ENCODE measurements around the gene PRRT1. TPM values are rescaled to one million over a fixed set of nuclear protein-coding genes. Genes with fewer than 3 reads are reported as not detected.
A peak's percentile ranks its signal among the peaks of the same experiment; 100 is the strongest.

The PRRT1 gene
- total RNA-seq, 1 experiment from 2014 or later = not detected

DNA sequence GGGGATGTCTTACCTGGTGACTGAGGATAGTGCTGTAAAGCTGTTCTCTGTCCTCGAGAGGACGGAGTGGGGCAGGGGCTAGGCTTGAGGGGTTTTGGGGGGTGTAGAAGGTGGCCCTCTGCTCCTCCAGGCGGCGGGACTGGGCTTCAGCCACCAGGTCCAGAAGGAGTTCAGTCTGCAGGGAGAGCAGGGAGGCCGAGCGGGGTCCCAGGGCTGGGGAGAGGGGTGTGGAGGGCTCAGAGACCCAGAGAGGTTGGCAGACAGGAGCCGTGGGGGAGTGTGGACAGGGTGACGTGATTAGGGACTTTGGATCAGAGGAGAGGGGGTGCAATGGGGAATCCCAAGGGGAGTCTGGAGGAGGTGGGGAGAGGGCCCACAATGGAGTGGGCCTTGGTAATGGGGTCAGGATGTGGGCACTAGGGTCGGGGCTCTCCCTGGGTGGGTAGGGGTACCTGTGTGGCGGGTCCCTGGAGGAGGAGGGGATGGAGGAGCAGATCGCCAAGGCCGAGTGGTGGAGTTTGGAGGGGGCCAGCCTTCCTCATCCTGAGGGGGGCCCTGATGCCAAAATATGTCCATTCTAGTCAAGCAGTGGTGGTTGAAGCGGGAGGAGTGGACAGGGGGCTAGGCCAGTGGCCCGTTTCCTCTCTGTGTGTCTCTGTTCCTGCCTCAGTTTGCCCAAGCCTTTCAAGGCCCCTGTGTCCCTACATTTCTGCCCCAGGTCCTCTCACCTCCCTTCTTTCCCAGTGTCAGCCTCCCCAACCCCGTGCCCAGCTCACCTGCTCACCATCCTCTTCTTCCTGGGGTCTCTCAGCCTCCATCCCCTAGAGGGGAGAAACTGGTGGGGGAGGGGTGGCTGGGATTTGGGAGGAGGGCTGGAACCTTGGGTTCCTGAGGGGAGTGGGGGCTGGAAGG is 40.2 kb upstream of the PRRT1 start:
- TF ChIP-seq EZH2 (IDR thresholded peaks at IDR 0.05; ENCODE audit: low read length, unreplicated experiment) (no peak), EZH2phosphoT487 (IDR thresholded peaks at IDR 0.05; ENCODE audit: borderline replicate concordance, low read length) (no peak)
- TF ChIP-seq, protein P1, sequence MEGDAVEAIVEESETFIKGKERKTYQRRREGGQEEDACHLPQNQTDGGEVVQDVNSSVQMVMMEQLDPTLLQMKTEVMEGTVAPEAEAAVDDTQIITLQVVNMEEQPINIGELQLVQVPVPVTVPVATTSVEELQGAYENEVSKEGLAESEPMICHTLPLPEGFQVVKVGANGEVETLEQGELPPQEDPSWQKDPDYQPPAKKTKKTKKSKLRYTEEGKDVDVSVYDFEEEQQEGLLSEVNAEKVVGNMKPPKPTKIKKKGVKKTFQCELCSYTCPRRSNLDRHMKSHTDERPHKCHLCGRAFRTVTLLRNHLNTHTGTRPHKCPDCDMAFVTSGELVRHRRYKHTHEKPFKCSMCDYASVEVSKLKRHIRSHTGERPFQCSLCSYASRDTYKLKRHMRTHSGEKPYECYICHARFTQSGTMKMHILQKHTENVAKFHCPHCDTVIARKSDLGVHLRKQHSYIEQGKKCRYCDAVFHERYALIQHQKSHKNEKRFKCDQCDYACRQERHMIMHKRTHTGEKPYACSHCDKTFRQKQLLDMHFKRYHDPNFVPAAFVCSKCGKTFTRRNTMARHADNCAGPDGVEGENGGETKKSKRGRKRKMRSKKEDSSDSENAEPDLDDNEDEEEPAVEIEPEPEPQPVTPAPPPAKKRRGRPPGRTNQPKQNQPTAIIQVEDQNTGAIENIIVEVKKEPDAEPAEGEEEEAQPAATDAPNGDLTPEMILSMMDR (conservative IDR thresholded peaks at IDR 0.05; ENCODE audit: low read depth, low read length) = no peak
- DNase-seq (no peak), ATAC-seq (no peak)
- Histone ChIP-seq H3F3A (ENCODE audit: low read length, unreplicated experiment) (no peaks in the 10 kb centered on the region), H4K20me1 (ENCODE audit: low read length) (no peaks in the 10 kb centered on the region), H3K4me2 (ENCODE audit: low read length) (peak overlapping the region; percentile 61; the same call in 1 of the 2 replicates), H3K4me3 (ENCODE audit: low read length) (no peak overlapping the region), H3K27ac (ENCODE audit: low read length) (no peak overlapping the region), H3K79me2 (ENCODE audit: low read length) (peaks cover 18% of the 10 kb centered on the region), H3K9me3 (ENCODE audit: low read length) (no peaks in the 10 kb centered on the region), H3K9me2 (replicated peaks; ENCODE audit: low read length) (no peaks in the 10 kb centered on the region), H2AFZ (ENCODE audit: low read length) (no peak overlapping the region), H3K27me3 (ENCODE audit: low read length) (no peaks in the 10 kb centered on the region), H3K9ac (ENCODE audit: low read length) (no peak overlapping the region), H3K4me1 (ENCODE audit: insufficient read depth, low read length) (peaks cover 41% of the 10 kb centered on the region), H3K36me3 (ENCODE audit: low read depth, low read length) (no peaks in the 10 kb centered on the region)
- BruUV-seq (replicated peaks) = no TSS peak
- ChIA-PET CTCF (no interaction called here), POLR2A (ENCODE audit: unreplicated experiment) (no interaction called here)
- intact Hi-C loops (cut with micrococcal nuclease) = no loop called here

DNA sequence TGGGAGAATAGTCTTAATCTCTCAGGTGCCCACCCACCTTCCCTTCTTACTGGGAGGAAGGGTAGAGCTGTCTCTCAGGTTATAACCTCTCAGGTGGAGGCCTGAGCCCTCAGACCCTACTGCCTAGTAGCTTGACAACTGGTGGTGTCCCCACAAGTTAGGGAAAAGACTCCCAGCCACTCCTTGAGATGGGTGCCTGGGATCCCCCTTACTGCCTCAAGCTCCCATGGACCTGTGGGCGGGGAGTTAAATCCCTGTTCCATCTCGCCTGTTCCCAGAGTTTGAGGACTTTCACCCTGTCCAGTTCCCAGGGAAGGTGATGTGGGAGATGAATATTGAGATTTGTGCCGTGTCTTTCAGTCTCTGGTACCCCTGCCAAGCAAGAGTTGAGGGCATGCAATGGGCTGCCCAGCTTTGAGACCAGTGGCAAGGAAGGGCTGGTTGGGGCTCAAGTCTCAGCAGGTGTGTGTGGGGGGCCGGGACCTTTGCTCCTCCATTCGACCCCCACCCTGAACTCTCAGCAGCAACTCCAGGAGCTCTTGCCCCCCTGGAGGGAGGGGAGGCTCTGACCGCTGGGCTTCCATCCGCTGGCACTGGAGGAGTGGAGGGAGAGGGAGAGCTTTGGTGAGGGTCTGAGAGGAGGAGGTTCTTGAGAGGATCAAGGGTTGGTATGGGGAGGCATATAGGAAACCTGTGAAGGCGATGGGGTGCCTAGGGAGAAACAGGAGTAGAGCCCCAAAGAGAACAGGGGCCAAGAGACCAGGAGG is 39.4 kb upstream of the PRRT1 start:
- DNase-seq (no peak), ATAC-seq (no peak)
- Histone ChIP-seq H3K27ac (ENCODE audit: low read length) (no peak overlapping the region), H3K9ac (ENCODE audit: low read length) (no peak overlapping the region), H3K36me3 (ENCODE audit: low read depth, low read length) (no peaks in the 10 kb centered on the region), H3K4me1 (ENCODE audit: insufficient read depth, low read length) (peaks cover 33% of the 10 kb centered on the region), H3K9me3 (ENCODE audit: low read length) (no peaks in the 10 kb centered on the region), H3K4me3 (ENCODE audit: low read length) (no peak overlapping the region), H2AFZ (ENCODE audit: low read length) (no peak overlapping the region), H3K4me2 (ENCODE audit: low read length) (no peak overlapping the region), H3F3A (ENCODE audit: low read length, unreplicated experiment) (no peaks in the 10 kb centered on the region), H3K9me2 (replicated peaks; ENCODE audit: low read length) (no peaks in the 10 kb centered on the region), H3K79me2 (ENCODE audit: low read length) (peaks cover 18% of the 10 kb centered on the region), H4K20me1 (ENCODE audit: low read length) (no peaks in the 10 kb centered on the region), H3K27me3 (ENCODE audit: low read length) (no peaks in the 10 kb centered on the region)
- ChIA-PET POLR2A (ENCODE audit: unreplicated experiment) (no interaction called here), CTCF (no interaction called here)
- intact Hi-C loops (cut with micrococcal nuclease) = no loop called here
- no TSS peak for BruUV-seq (replicated peaks)
- TF ChIP-seq, protein P1 (conservative IDR thresholded peaks at IDR 0.05; ENCODE audit: low read depth, low read length) = no peak
- TF ChIP-seq EZH2phosphoT487 (IDR thresholded peaks at IDR 0.05; ENCODE audit: borderline replicate concordance, low read length) = no peak

Measured in PC-3 (cell line).